HEK293 (cell line): ENCODE data around the gene MSI1.
"Not testable (repeated sequence)": the region's sequence is repeated elsewhere in the genome, so short reads cannot be mapped to it uniquely, and the experiment has no call there.

Experiments used
- CTCF ChIA-PET: fragments of 350-600 bp; formaldehyde crosslinking; extraction: SDS; loops from one replicate; lab custom pipeline; 2021; ENCODE audit warnings: antibody characterized with exemption; lab: Yijun Ruan, JAX
- POLR2A ChIA-PET: fragments of 300-600 bp; formaldehyde crosslinking; extraction: SDS; loops from one replicate; lab custom pipeline; 2020; ENCODE audit warnings: antibody characterized with exemption, inconsistent platforms; lab: Yijun Ruan, JAX
- H3K27ac ChIP-seq: fragments of 200-500 bp; sonication (Bioruptor generic); 2 replicates; pipeline ENCODE4 v1.5.1; 2014; ENCODE audit warnings: low read depth, low read length, control low read depth, inconsistent platforms; ENCODE audit errors: extremely low read depth
- H3K36me3 ChIP-seq, 2 experiments: fragments of 200-500 bp in 1 of 2; sonication (Bioruptor generic) in 1 of 2; 1 replicate in 1 of 2; 2 replicates in 1 of 2; pipeline ENCODE4 v1.5.1; 2014 to 2017; ENCODE audit warnings: inconsistent platforms in 2 of 2, low read length in 2 of 2; ENCODE audit not compliant: control insufficient read depth in 2 of 2, insufficient read depth in 1 of 2
- H3K4me1 ChIP-seq: fragments of 200-500 bp; sonication (Bioruptor generic); 2 replicates; pipeline ENCODE4 v1.5.1; 2014; ENCODE audit warnings: mild to moderate bottlenecking, low read length, inconsistent platforms; ENCODE audit not compliant: control insufficient read depth, insufficient read depth
- H3K4me3 ChIP-seq: 2 replicates; pipeline ENCODE4 v1.5.1; 2011; ENCODE audit warnings: low read depth, mild to moderate bottlenecking, control low read depth, low read length, moderate library complexity
- H3K9me3 ChIP-seq: fragments of 200-500 bp; sonication (Bioruptor generic); 2 replicates; pipeline ENCODE4 v1.5.1; 2014; ENCODE audit warnings: low read depth, low read length, inconsistent platforms; ENCODE audit not compliant: control insufficient read depth, insufficient read depth
- FEZF1 ChIP-seq: fragments of 450-650 bp; formaldehyde crosslinking; IDR thresholded peaks from 2 replicates; pipeline ENCODE4 v1.5.1; 2016; ENCODE audit warnings: missing biosample characterization, missing genetic modification characterization
- GLIS2 ChIP-seq: fragments of 450-650 bp; formaldehyde crosslinking; IDR thresholded peaks from 2 replicates; pipeline ENCODE4 v1.5.1; 2016; ENCODE audit warnings: missing biosample characterization, missing genetic modification characterization
- HOXD13 ChIP-seq: sonication (generic); formaldehyde crosslinking; IDR thresholded peaks from 2 replicates; pipeline ENCODE4 v1.8.0; 2022; ENCODE audit warnings: missing genetic modification reagents, borderline replicate concordance
- KLF16 ChIP-seq: fragments of 450-650 bp; formaldehyde crosslinking; IDR thresholded peaks from 2 replicates; pipeline ENCODE4 v1.5.1; 2017; ENCODE audit warnings: missing biosample characterization, missing genetic modification characterization
- MEIS1 ChIP-seq: sonication (generic); formaldehyde crosslinking; IDR thresholded peaks from 2 replicates; pipeline ENCODE4 v1.8.1; 2022; ENCODE audit warnings: missing genetic modification reagents, mild to moderate bottlenecking, borderline replicate concordance
- OVOL3 ChIP-seq: fragments of 450-650 bp; formaldehyde crosslinking; IDR thresholded peaks from 2 replicates; pipeline ENCODE4 v1.5.1; 2016; ENCODE audit warnings: missing biosample characterization, missing genetic modification characterization
- PATZ1 ChIP-seq: fragments of 450-650 bp; formaldehyde crosslinking; IDR thresholded peaks from 2 replicates; pipeline ENCODE4 v1.5.1; 2016; ENCODE audit warnings: missing biosample characterization, missing genetic modification characterization
- SETDB1 ChIP-seq: IDR thresholded peaks from one replicate; pipeline ENCODE4 v1.6.1; 2017; ENCODE audit warnings: mild to moderate bottlenecking, low read length, moderate library complexity, mixed read lengths; ENCODE audit not compliant: insufficient read length
- SP2 ChIP-seq: fragments of 450-650 bp; formaldehyde crosslinking; IDR thresholded peaks from 2 replicates; pipeline ENCODE4 v1.5.1; 2016; ENCODE audit warnings: missing biosample characterization, missing genetic modification characterization
- ZBTB8A ChIP-seq: fragments of 450-650 bp; formaldehyde crosslinking; IDR thresholded peaks from 2 replicates; pipeline ENCODE4 v1.5.1; 2016; ENCODE audit warnings: missing biosample characterization, missing genetic modification characterization
- ZFP69B ChIP-seq: fragments of 450-650 bp; formaldehyde crosslinking; IDR thresholded peaks from 2 replicates; pipeline ENCODE4 v1.5.1; 2016; ENCODE audit warnings: missing biosample characterization, missing genetic modification characterization
- ZNF18 ChIP-seq: fragments of 450-650 bp; formaldehyde crosslinking; IDR thresholded peaks from 2 replicates; pipeline ENCODE4 v1.5.1; 2016; ENCODE audit warnings: missing biosample characterization, missing genetic modification characterization
- ZNF362 ChIP-seq: fragments of 450-650 bp; formaldehyde crosslinking; IDR thresholded peaks from 2 replicates; pipeline ENCODE4 v1.5.1; 2016; ENCODE audit warnings: missing biosample characterization, missing genetic modification characterization
- ZNF621 ChIP-seq: fragments of 450-650 bp; formaldehyde crosslinking; IDR thresholded peaks from 2 replicates; pipeline ENCODE4 v1.5.1; 2017; ENCODE audit warnings: missing biosample characterization, missing genetic modification characterization
- ZNF645 ChIP-seq: fragments of 450-650 bp; formaldehyde crosslinking; IDR thresholded peaks from 2 replicates; pipeline ENCODE4; 2016; ENCODE audit warnings: missing biosample characterization, missing genetic modification characterization
- ZNF654 ChIP-seq: fragments of 450-650 bp; formaldehyde crosslinking; IDR thresholded peaks from 2 replicates; pipeline ENCODE4 v1.5.1; 2016; ENCODE audit warnings: low read depth, missing biosample characterization, missing genetic modification characterization
- ZNF692 ChIP-seq: fragments of 450-650 bp; formaldehyde crosslinking; IDR thresholded peaks from 2 replicates; pipeline ENCODE4 v1.5.1; 2016; ENCODE audit warnings: missing biosample characterization, missing genetic modification characterization
- ZNF785 ChIP-seq: fragments of 450-650 bp; formaldehyde crosslinking; IDR thresholded peaks from 2 replicates; pipeline ENCODE4 v1.5.1; 2016; ENCODE audit warnings: missing biosample characterization, missing genetic modification characterization
- ZSCAN18 ChIP-seq: fragments of 450-650 bp; formaldehyde crosslinking; IDR thresholded peaks from 2 replicates; pipeline ENCODE4 v1.5.1; 2016; ENCODE audit warnings: missing biosample characterization, missing genetic modification characterization
- ZSCAN5A ChIP-seq: fragments of 450-650 bp; formaldehyde crosslinking; IDR thresholded peaks from 2 replicates; pipeline ENCODE4 v1.5.1; 2016; ENCODE audit warnings: missing biosample characterization, missing genetic modification characterization
- ZXDB ChIP-seq: fragments of 450-650 bp; formaldehyde crosslinking; IDR thresholded peaks from 2 replicates; pipeline ENCODE4 v1.5.1; 2016; ENCODE audit warnings: missing biosample characterization, missing genetic modification characterization

The MSI1 gene

GRCh38 chr12:120336392-120336791 is 32.6 kb downstream of the MSI1 start:
- TF ChIP-seq SETDB1 = peak; percentile 57
- H3K4me3 ChIP-seq, H3K4me1 ChIP-seq, H3K27ac ChIP-seq, H3K36me3 ChIP-seq, H3K9me3 ChIP-seq, POLR2A ChIA-PET: not testable (repeated sequence)
- CTCF ChIA-PET = interaction anchor here (0.6 to 3.3 kb wide), 3 partner anchors 10 to 98 kb away, joined by 3 to 17 read pairs (median 9); partner anchors contain the start of gene PLA2G1B

GRCh38 chr12:120335447-120335846 is 33.5 kb downstream of the MSI1 start:
- H3K9me3 ChIP-seq, POLR2A ChIA-PET, H3K4me3 ChIP-seq, H3K4me1 ChIP-seq, H3K27ac ChIP-seq, H3K36me3 ChIP-seq: not testable (repeated sequence)
- CTCF ChIA-PET = interaction anchor here (0.6 to 3.3 kb wide), 8 partner anchors 9 to 335 kb away, joined by 3 to 17 read pairs (median 4); partner anchors contain the start of gene PLA2G1B
- TF ChIP-seq ZBTB8A (tag by site-specific recombination) = peak; percentile 25; the same call in 1 of the 2 replicates
- TF ChIP-seq ZNF654 (tag by site-specific recombination) = peak; percentile 61

- Histone ChIP-seq H3K4me1 (no peaks in the 10 kb centered on the region), H3K4me3 (no peak overlapping the region), H3K27ac (no peak overlapping the region), H3K36me3 (no peaks in the 10 kb centered on the region), H3K9me3 (no peaks in the 10 kb centered on the region)
- POLR2A ChIA-PET = interaction anchor here (0.6 kb wide), 1 partner anchor 15 kb away, joined by 3 read pairs; no protein-coding TSS in a partner anchor
- CTCF ChIA-PET = interaction anchor here (0.6 to 1.0 kb wide), 2 partner anchors 53 to 107 kb away, joined by 3 to 4 read pairs; no protein-coding TSS in a partner anchor
- TF ChIP-seq ZXDB (tag by site-specific recombination) (no peak), KLF16 (tag by site-specific recombination) (no peak), ZSCAN5A (tag by site-specific recombination) (no peak), GLIS2 (no peak), ZNF785 (tag by site-specific recombination) (no peak), HOXD13 (CRISPR knock-in tag) (no peak), SETDB1 (no peak), MEIS1 (CRISPR knock-in tag) (no peak), ZFP69B (tag by site-specific recombination) (no peak), FEZF1 (no peak), OVOL3 (tag by site-specific recombination) (no peak), ZNF645 (tag by site-specific recombination) (no peak), ZSCAN18 (no peak), SP2 (no peak), ZNF621 (no peak), ZNF362 (tag by site-specific recombination) (no peak), ZNF692 (no peak), PATZ1 (tag by site-specific recombination) (no peak), ZNF18 (tag by site-specific recombination) (no peak)
Observed at GRCh38 chr12:120332523-120332922, 36.4 kb downstream of the MSI1 start.
